ENCODE measurements around the gene SETD1A.
"Not testable (repeated sequence)": the region's sequence is repeated elsewhere in the genome, so short reads cannot be mapped to it uniquely, and the experiment has no call there.

SETD1A gene

GRCh38 chr16:31010585-31011325 is 53.2 kb downstream of the SETD1A start, which contains the start of gene STX1B:
Gene STX1B, minus strand, starts transcription at chr16:31010638. Its CDS starts 242 bp downstream, at chr16:31010396.
- Histone ChIP-seq H3K27me3 (ENCODE audit: insufficient read depth, poor library complexity, severe bottlenecking) (peaks cover 38% of the 10 kb centered on the region), H3K4me3 (replicated peaks; ENCODE audit: insufficient read depth, low read length) (no peak within 1 kb of the TSS), H3K27ac (replicated peaks) (no peak within 1 kb of the TSS)
- no peak for DNase-seq (ENCODE audit: low read depth in 1 of 2, low spot score in 1 of 2)
- TF ChIP-seq REST (IDR thresholded peaks at IDR 0.05; ENCODE audit: insufficient replicate concordance, low read depth) (no peak), SPI1 (IDR thresholded peaks at IDR 0.05; ENCODE audit: borderline replicate concordance, low read depth) (no peak), POLR2AphosphoS5 (IDR thresholded peaks at IDR 0.05; ENCODE audit: low read depth) (no peak), CTCF (IDR thresholded peaks at IDR 0.05; ENCODE audit: insufficient read depth, low read length) (no peak), GABPA (IDR thresholded peaks at IDR 0.05; ENCODE audit: low read depth) (no peak)

- H3K27ac ChIP-seq (replicated peaks); H3K4me3 ChIP-seq (replicated peaks; ENCODE audit: insufficient read depth, low read length); DNase-seq (ENCODE audit: low read depth in 1 of 2, low spot score in 1 of 2): not testable (repeated sequence)
- peaks cover 34% of the 10 kb centered on the region for H3K27me3 ChIP-seq (ENCODE audit: insufficient read depth, poor library complexity, severe bottlenecking)
These were observed 54.3 kb downstream of the SETD1A start for GRCh38 chr16:31011815-31012214.

GRCh38 chr16:31013292-31013691 is 55.7 kb downstream of the SETD1A start:
- peak; percentile 36; the same call in 1 of the 2 replicates for TF ChIP-seq SPI1 (IDR thresholded peaks at IDR 0.05; ENCODE audit: borderline replicate concordance, low read depth)
- not testable (repeated sequence) for H3K27ac ChIP-seq (replicated peaks); H3K4me3 ChIP-seq (replicated peaks; ENCODE audit: insufficient read depth, low read length); DNase-seq (ENCODE audit: low read depth in 1 of 2, low spot score in 1 of 2)
- H3K27me3 ChIP-seq (ENCODE audit: insufficient read depth, poor library complexity, severe bottlenecking), result peaks cover 23% of the 10 kb centered on the region

GRCh38 chr16:31016018-31016417 is 58.5 kb downstream of the SETD1A start:
- Histone ChIP-seq H3K4me3 (replicated peaks; ENCODE audit: insufficient read depth, low read length) (no peak overlapping the region), H3K27me3 (ENCODE audit: insufficient read depth, poor library complexity, severe bottlenecking) (peaks cover 5% of the 10 kb centered on the region), H3K27ac (replicated peaks) (no peak overlapping the region)
- TF ChIP-seq CTCF (IDR thresholded peaks at IDR 0.05; ENCODE audit: insufficient read depth, low read length), result no peak
- no peak for TF ChIP-seq REST (IDR thresholded peaks at IDR 0.05; ENCODE audit: insufficient replicate concordance, low read depth)
- no peak for TF ChIP-seq POLR2AphosphoS5 (IDR thresholded peaks at IDR 0.05; ENCODE audit: low read depth)
- no peak for TF ChIP-seq SPI1 (IDR thresholded peaks at IDR 0.05; ENCODE audit: borderline replicate concordance, low read depth)
- no peak for TF ChIP-seq GABPA (IDR thresholded peaks at IDR 0.05; ENCODE audit: low read depth)
- DNase-seq (ENCODE audit: low read depth in 1 of 2, low spot score in 1 of 2), result no peak

GRCh38 chr16:31017756-31018155 is 60.2 kb downstream of the SETD1A start:
- not testable (repeated sequence) for H3K27ac ChIP-seq (replicated peaks); DNase-seq (ENCODE audit: low read depth in 1 of 2, low spot score in 1 of 2); H3K27me3 ChIP-seq (ENCODE audit: insufficient read depth, poor library complexity, severe bottlenecking); H3K4me3 ChIP-seq (replicated peaks; ENCODE audit: insufficient read depth, low read length)
